ENCODE data around the gene ATP1B1. TPM values are rescaled to one million over a fixed set of nuclear protein-coding genes. Genes with fewer than 3 reads are reported as not detected.

Gene ATP1B1
- total RNA-seq, 1 experiment from 2014 or later = 48.6 TPM

DNA sequence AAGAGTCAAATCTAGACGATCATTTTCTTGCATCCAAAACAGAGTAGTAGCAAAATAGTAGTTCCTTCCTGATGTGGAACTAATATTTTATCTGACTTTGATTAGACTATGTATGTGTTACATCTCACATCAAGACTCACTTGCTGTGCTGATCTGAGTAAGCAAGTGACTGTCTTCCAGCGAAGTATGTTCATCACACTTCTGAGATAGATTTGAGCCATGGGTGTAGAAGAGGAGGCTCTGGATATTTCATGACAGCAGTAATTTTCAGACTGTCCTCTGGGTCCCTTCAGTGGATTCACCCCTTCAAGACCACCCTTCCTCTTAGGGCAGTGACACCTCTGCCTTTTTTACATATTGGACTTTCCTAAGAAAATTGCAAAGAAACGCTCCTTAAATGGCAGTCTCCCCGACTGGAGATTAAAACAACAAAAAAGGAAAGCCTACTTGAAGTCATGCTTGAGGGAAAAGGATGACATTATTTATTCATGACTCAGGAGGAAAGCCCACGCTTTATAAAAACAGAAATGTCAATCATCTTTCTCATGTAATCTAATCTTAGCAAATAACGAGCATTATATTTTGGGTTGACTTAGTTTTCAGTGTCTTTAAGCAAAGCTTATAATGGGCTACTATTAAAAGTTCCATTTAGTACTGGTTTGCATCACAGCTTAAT is 22.8 kb downstream of the ATP1B1 start:
- ChIA-PET POLR2A (no interaction called here), RAD21 (ENCODE audit: low non-redundant PET in 1 of 2, low total read pairs in 2 of 2, uncharacterized antibody in 2 of 2, unreplicated experiment in 2 of 2) (no interaction called here), CTCF (interaction anchor here (1.2 kb wide), 1 partner anchor 526 kb away, joined by 3 read pairs; no protein-coding TSS in a partner anchor)
- intact Hi-C loops (cut with micrococcal nuclease) = no loop called here
- Histone ChIP-seq H2AFZ (ENCODE audit: low read depth, low read length, poor library complexity, severe bottlenecking) (no peak overlapping the region), H3K4me2 (ENCODE audit: low read length) (no peak overlapping the region), H3K27ac (ENCODE audit: low read depth, low read length) (no peak overlapping the region), H4K20me1 (ENCODE audit: insufficient read depth) (no peaks in the 10 kb centered on the region), H3K9ac (ENCODE audit: low read length) (no peak overlapping the region), H3K36me3 (ENCODE audit: control insufficient read depth in 1 of 2, insufficient read depth in 2 of 2, low read length in 2 of 2) (peaks cover 35 to 70% of the 10 kb centered on the region in 2 experiments; a peak in 3 of 4 replicates), H3K79me2 (ENCODE audit: insufficient read depth, low read length) (peaks cover 23% of the 10 kb centered on the region; the same call in 1 of the 2 replicates), H3K4me1 (ENCODE audit: control insufficient read depth in 1 of 2, insufficient read depth in 2 of 2, low read length in 2 of 2) (peaks cover 0 to 18% of the 10 kb centered on the region in 2 experiments; a peak in 2 of 4 replicates), H3K4me3 (replicated peaks in 1 of 2; ENCODE audit: low read depth in 1 of 2, low read length in 2 of 2) (no peak overlapping the region), H3K27me3 (ENCODE audit: insufficient read depth, low read length) (no peaks in the 10 kb centered on the region), H3K9me3 (ENCODE audit: control insufficient read depth in 1 of 2, insufficient read depth in 1 of 2, low read depth in 1 of 2, low read length in 2 of 2) (no peaks in the 10 kb centered on the region), H3K9me2 (ENCODE audit: insufficient read depth) (no peaks in the 10 kb centered on the region)
- BruUV-seq (replicated peaks) = no TSS peak
- no peak for DNase-seq (ENCODE audit: low read depth, low spot score)
- TF ChIP-seq, protein P1, sequence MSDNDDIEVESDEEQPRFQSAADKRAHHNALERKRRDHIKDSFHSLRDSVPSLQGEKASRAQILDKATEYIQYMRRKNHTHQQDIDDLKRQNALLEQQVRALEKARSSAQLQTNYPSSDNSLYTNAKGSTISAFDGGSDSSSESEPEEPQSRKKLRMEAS (IDR thresholded peaks at IDR 0.05) = no peak
- TF ChIP-seq ZFX (IDR thresholded peaks at IDR 0.05) (no peak), CEBPB (IDR thresholded peaks at IDR 0.05; ENCODE audit: low read depth) (no peak), SIN3A (IDR thresholded peaks at IDR 0.05; ENCODE audit: low read depth) (no peak), SRF (IDR thresholded peaks at IDR 0.05; ENCODE audit: low read depth) (no peak), EZH2phosphoT487 (IDR thresholded peaks at IDR 0.05; ENCODE audit: borderline replicate concordance) (no peak), JUND (IDR thresholded peaks at IDR 0.05) (no peak), TCF7L2 (IDR thresholded peaks at IDR 0.05; ENCODE audit: borderline replicate concordance, extremely low read depth, insufficient read depth, insufficient read length) (no peak), ZNF274 (IDR thresholded peaks at IDR 0.05; ENCODE audit: low read depth, low read length) (no peak), CBX3 (IDR thresholded peaks at IDR 0.05; ENCODE audit: low read depth) (no peak), EGR1 (IDR thresholded peaks at IDR 0.05; ENCODE audit: low read depth) (no peak), POLR2AphosphoS5 (IDR thresholded peaks at IDR 0.05; ENCODE audit: low read depth, low read length) (no peak), YY1 (IDR thresholded peaks at IDR 0.05; ENCODE audit: extremely low read depth, insufficient replicate concordance, low read depth, low read length) (no peak)
- TF ChIP-seq, protein P2, sequence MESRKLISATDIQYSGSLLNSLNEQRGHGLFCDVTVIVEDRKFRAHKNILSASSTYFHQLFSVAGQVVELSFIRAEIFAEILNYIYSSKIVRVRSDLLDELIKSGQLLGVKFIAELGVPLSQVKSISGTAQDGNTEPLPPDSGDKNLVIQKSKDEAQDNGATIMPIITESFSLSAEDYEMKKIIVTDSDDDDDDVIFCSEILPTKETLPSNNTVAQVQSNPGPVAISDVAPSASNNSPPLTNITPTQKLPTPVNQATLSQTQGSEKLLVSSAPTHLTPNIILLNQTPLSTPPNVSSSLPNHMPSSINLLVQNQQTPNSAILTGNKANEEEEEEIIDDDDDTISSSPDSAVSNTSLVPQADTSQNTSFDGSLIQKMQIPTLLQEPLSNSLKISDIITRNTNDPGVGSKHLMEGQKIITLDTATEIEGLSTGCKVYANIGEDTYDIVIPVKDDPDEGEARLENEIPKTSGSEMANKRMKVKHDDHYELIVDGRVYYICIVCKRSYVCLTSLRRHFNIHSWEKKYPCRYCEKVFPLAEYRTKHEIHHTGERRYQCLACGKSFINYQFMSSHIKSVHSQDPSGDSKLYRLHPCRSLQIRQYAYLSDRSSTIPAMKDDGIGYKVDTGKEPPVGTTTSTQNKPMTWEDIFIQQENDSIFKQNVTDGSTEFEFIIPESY (IDR thresholded peaks at IDR 0.05; ENCODE audit: extremely low read depth, insufficient replicate concordance, low read length) = no peak
- TF ChIP-seq, protein P3, sequence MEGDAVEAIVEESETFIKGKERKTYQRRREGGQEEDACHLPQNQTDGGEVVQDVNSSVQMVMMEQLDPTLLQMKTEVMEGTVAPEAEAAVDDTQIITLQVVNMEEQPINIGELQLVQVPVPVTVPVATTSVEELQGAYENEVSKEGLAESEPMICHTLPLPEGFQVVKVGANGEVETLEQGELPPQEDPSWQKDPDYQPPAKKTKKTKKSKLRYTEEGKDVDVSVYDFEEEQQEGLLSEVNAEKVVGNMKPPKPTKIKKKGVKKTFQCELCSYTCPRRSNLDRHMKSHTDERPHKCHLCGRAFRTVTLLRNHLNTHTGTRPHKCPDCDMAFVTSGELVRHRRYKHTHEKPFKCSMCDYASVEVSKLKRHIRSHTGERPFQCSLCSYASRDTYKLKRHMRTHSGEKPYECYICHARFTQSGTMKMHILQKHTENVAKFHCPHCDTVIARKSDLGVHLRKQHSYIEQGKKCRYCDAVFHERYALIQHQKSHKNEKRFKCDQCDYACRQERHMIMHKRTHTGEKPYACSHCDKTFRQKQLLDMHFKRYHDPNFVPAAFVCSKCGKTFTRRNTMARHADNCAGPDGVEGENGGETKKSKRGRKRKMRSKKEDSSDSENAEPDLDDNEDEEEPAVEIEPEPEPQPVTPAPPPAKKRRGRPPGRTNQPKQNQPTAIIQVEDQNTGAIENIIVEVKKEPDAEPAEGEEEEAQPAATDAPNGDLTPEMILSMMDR (IDR thresholded peaks at IDR 0.05 in 2 of 3, conservative IDR thresholded peaks at IDR 0.05 in 1 of 3; ENCODE audit: borderline replicate concordance in 1 of 3, insufficient read depth in 1 of 3, low read depth in 2 of 3, low read length in 2 of 3) = no peak
- TF ChIP-seq, protein P4, sequence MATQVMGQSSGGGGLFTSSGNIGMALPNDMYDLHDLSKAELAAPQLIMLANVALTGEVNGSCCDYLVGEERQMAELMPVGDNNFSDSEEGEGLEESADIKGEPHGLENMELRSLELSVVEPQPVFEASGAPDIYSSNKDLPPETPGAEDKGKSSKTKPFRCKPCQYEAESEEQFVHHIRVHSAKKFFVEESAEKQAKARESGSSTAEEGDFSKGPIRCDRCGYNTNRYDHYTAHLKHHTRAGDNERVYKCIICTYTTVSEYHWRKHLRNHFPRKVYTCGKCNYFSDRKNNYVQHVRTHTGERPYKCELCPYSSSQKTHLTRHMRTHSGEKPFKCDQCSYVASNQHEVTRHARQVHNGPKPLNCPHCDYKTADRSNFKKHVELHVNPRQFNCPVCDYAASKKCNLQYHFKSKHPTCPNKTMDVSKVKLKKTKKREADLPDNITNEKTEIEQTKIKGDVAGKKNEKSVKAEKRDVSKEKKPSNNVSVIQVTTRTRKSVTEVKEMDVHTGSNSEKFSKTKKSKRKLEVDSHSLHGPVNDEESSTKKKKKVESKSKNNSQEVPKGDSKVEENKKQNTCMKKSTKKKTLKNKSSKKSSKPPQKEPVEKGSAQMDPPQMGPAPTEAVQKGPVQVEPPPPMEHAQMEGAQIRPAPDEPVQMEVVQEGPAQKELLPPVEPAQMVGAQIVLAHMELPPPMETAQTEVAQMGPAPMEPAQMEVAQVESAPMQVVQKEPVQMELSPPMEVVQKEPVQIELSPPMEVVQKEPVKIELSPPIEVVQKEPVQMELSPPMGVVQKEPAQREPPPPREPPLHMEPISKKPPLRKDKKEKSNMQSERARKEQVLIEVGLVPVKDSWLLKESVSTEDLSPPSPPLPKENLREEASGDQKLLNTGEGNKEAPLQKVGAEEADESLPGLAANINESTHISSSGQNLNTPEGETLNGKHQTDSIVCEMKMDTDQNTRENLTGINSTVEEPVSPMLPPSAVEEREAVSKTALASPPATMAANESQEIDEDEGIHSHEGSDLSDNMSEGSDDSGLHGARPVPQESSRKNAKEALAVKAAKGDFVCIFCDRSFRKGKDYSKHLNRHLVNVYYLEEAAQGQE (IDR thresholded peaks at IDR 0.05; ENCODE audit: low read depth) = no peak
- ATAC-seq = no peak
